Endothelial cell of umbilical vein (primary cell): Measurements from ENCODE around the gene NHERF2. TPM values are rescaled to one million over a fixed set of nuclear protein-coding genes. Genes with fewer than 3 reads are reported as not detected.

Source experiments
- BruUV-seq: library from RNA; stranded (reverse); fragments of 400-500 nt; replicated peaks from 2 replicates; lab custom pipeline; 2021; lab: Mats Ljungman, UMichigan
- CTCF ChIA-PET: fragments of 300-600, 350-600 bp; sonication (Branson Sonifier 250); formaldehyde crosslinking; loops from one replicate; lab custom pipeline; 2021; ENCODE audit warnings: antibody characterized with exemption, inconsistent platforms; lab: Charles Lee
- POLR2A ChIA-PET: fragments of 300-600, 350-600 bp; sonication (Branson Sonifier 250); formaldehyde crosslinking; loops from one replicate; lab custom pipeline; 2021; ENCODE audit warnings: antibody characterized with exemption, inconsistent platforms; lab: Charles Lee
- DNase-seq: peaks from one replicate; pipeline ENCODE4 v3.0.0-alpha.2; 2011; ENCODE audit warnings: low read depth, low spot score
- FAIRE-seq: peaks from 2 replicates; lab custom pipeline; 2011; peaks lifted over from hg19 to GRCh38; lab: Jason Lieb, UNC
- H2AFZ ChIP-seq: 2 replicates; pipeline ENCODE4 v1.6.0; 2012; ENCODE audit warnings: low read depth, low read length, control low read depth, inconsistent platforms
- H3K27ac ChIP-seq: 2 replicates; pipeline ENCODE4 v1.5.1; 2011; ENCODE audit warnings: low read depth, mild to moderate bottlenecking, control low read depth, low read length, moderate library complexity; ENCODE audit not compliant: insufficient read depth
- H3K27me3 ChIP-seq, 2 experiments: 2 replicates each; pipeline versions ENCODE4 v1.6.0 to v1.6.1; 2011; ENCODE audit warnings: low read length in 2 of 2, mixed read lengths in 1 of 2; ENCODE audit not compliant: control insufficient read depth in 2 of 2, insufficient read depth in 2 of 2
- H3K36me3 ChIP-seq, 2 experiments: 2 replicates in 1 of 2; 3 replicates in 1 of 2; pipeline ENCODE4 v1.5.1; 2011; ENCODE audit warnings: low read length in 2 of 2, mild to moderate bottlenecking in 1 of 2, moderate library complexity in 1 of 2; ENCODE audit not compliant: control insufficient read depth in 2 of 2, insufficient read depth in 2 of 2; ENCODE audit errors: extremely low read depth in 1 of 2
- H3K4me1 ChIP-seq: 3 replicates; pipeline ENCODE4 v1.5.1; 2011; ENCODE audit warnings: mild to moderate bottlenecking, low read length; ENCODE audit not compliant: control insufficient read depth, insufficient read depth; ENCODE audit errors: extremely low read depth
- H3K4me2 ChIP-seq: 2 replicates; pipeline ENCODE4 v1.6.1; 2011; ENCODE audit warnings: low read length, control low read depth, mixed read lengths; ENCODE audit not compliant: insufficient read depth
- H3K4me3 ChIP-seq, 3 experiments: fragments of 200-600 bp in 1 of 3; sonication (generic), shearing (Covaris generic) in 1 of 3; replicated peaks in 1 of 3; 2 replicates each; pipeline ENCODE4 v1.5.1; 2011 to 2016; ENCODE audit warnings: control low read depth in 3 of 3, low read length in 3 of 3, mild to moderate bottlenecking in 2 of 3, inconsistent platforms in 1 of 3, low read depth in 1 of 3, moderate library complexity in 1 of 3; ENCODE audit not compliant: insufficient read depth in 1 of 3
- H3K79me2 ChIP-seq: 2 replicates; pipeline ENCODE4 v1.6.0; 2012; ENCODE audit warnings: low read length, inconsistent platforms; ENCODE audit not compliant: control insufficient read depth, insufficient read depth
- H3K9ac ChIP-seq: replicated peaks from 2 replicates; pipeline ENCODE3; 2011; ENCODE audit warnings: low read length, control low read depth; ENCODE audit not compliant: insufficient read depth; ENCODE audit errors: extremely low read depth
- H3K9me1 ChIP-seq: replicated peaks from 3 replicates; pipeline ENCODE4 v1.6.0; 2011; ENCODE audit warnings: mild to moderate bottlenecking, low read length; ENCODE audit not compliant: control insufficient read depth, insufficient read depth; ENCODE audit errors: extremely low read depth
- H3K9me3 ChIP-seq: replicated peaks from 2 replicates; pipeline ENCODE4 v1.5.1; 2012; ENCODE audit warnings: low read length, inconsistent platforms; ENCODE audit not compliant: control insufficient read depth, insufficient read depth
- H4K20me1 ChIP-seq: replicated peaks from 2 replicates; pipeline ENCODE3; 2011; ENCODE audit warnings: mild to moderate bottlenecking, low read length; ENCODE audit not compliant: control insufficient read depth, insufficient read depth; ENCODE audit errors: extremely low read depth
- CTCF ChIP-seq, 2 donors: IDR thresholded peaks; 1 replicate in 1 of 2; 2 replicates in 1 of 2; pipeline ENCODE4 v1.5.1; 2011; ENCODE audit warnings: low read length in 2 of 2, mild to moderate bottlenecking in 2 of 2, moderate library complexity in 2 of 2, control low read depth in 1 of 2, inconsistent platforms in 1 of 2, low read depth in 1 of 2; ENCODE audit not compliant: insufficient read depth in 1 of 2; ENCODE audit errors: extremely low read depth in 1 of 2
- EZH2 ChIP-seq: IDR thresholded peaks from 2 replicates; pipeline ENCODE4 v1.6.1; 2012; ENCODE audit warnings: borderline replicate concordance, low read depth, mild to moderate bottlenecking, moderate library complexity, low read length, inconsistent platforms; ENCODE audit not compliant: severe bottlenecking
- FOS ChIP-seq: IDR thresholded peaks from 2 replicates; pipeline ENCODE4 v1.6.1; 2011; ENCODE audit warnings: mild to moderate bottlenecking, low read length, moderate library complexity, borderline replicate concordance; ENCODE audit not compliant: insufficient read depth
- GATA2 ChIP-seq: IDR thresholded peaks from 2 replicates; pipeline ENCODE4 v1.7.0; 2011; ENCODE audit warnings: low read depth, mild to moderate bottlenecking, moderate library complexity, mixed read lengths, low read length; ENCODE audit not compliant: insufficient read length, insufficient read depth
- JUN ChIP-seq: IDR thresholded peaks from 2 replicates; pipeline ENCODE4 v1.6.1; 2011; ENCODE audit warnings: borderline replicate concordance, low read depth; ENCODE audit not compliant: insufficient read length, insufficient read depth
- MAX ChIP-seq: IDR thresholded peaks from 2 replicates; pipeline ENCODE4 v1.6.1; 2011; ENCODE audit not compliant: insufficient read depth, insufficient read length
- MYC ChIP-seq: IDR thresholded peaks from one replicate; pipeline ENCODE4 v1.6.1; 2011; ENCODE audit warnings: mild to moderate bottlenecking, low read depth, low read length
- POLR2A ChIP-seq: IDR thresholded peaks from 2 replicates; pipeline ENCODE4 v1.6.1; 2012; ENCODE audit warnings: low read depth, mild to moderate bottlenecking, control low read depth, low read length
- POLR2AphosphoS5 ChIP-seq: IDR thresholded peaks from 2 replicates; pipeline ENCODE4 v1.6.1; 2012; ENCODE audit warnings: low read depth, mild to moderate bottlenecking, control low read depth, low read length, moderate library complexity; ENCODE audit not compliant: insufficient read depth
- dilution Hi-C: fragments of 300-500 bp; cut with MboI; formaldehyde crosslinking; loops from one replicate; pipeline ENCODE4 v1.15.0; 2019; ENCODE audit warnings: low sequenced_read_pairs; ENCODE audit not compliant: extremely low pct_ligation_motif_present
- intact Hi-C: fragments of 100-400 bp; cut with micrococcal nuclease; formaldehyde crosslinking; loops from one replicate; pipeline ENCODE4 v1.10.0; 2022
- polyA plus RNA-seq, 4 experiments: library from polyadenylated mRNA; depleted of rRNA in 3 of 4; stranded (reverse) in 3 of 4; unstranded in 1 of 4; fragments of >200 nt; gene quantifications; 2 replicates each; pipeline versions ENCODE4 v1.2.1 to v1.2.3, GENCODE V29; 2011 to 2012; ENCODE audit warnings: missing spikeins in 1 of 4
- total RNA-seq: library from RNA; stranded (reverse); gene quantifications from 2 replicates; pipeline ENCODE4 v1.2.3, GENCODE V29; 2021

The NHERF2 gene
- total and polyA plus RNA-seq, 2 donors (not counting 3 experiments of a cell fraction or from before 2014, with no cell fraction given) = 65.2 to 71.2 TPM

- Histone ChIP-seq H2AFZ (no peak overlapping the region), H3K4me3 (no peak overlapping the region), H3K27me3 (no peaks in the 10 kb centered on the region), H3K4me1 (peaks cover 7% of the 10 kb centered on the region), H3K9me3 (no peaks in the 10 kb centered on the region), H4K20me1 (no peaks in the 10 kb centered on the region), H3K27ac (no peak overlapping the region), H3K9me1 (no peaks in the 10 kb centered on the region), H3K4me2 (no peak overlapping the region), H3K9ac (no peak overlapping the region), H3K79me2 (peaks cover 8% of the 10 kb centered on the region), H3K36me3 (peaks cover 5 to 40% of the 10 kb centered on the region in 2 experiments)
- ChIA-PET POLR2A (interaction anchor here (0.5 kb wide), 1 partner anchor 537 kb away, joined by 5 read pairs; no protein-coding TSS in a partner anchor), CTCF (interaction anchor here (1.4 kb wide), 2 partner anchors 31 to 87 kb away, joined by 3 read pairs; no protein-coding TSS in a partner anchor)
- FAIRE-seq = no peak
- intact Hi-C loops = no loop called here
- TF ChIP-seq EZH2 (no peak), MYC (no peak), CTCF (IDR thresholded peaks at IDR 0.05; ENCODE audit: extremely low read depth in 1 of 2, insufficient read depth in 1 of 2, low read depth in 1 of 2, low read length in 2 of 2) (no peak)
- DNase-seq = no peak
- dilution Hi-C loops = no loop called here
- no TSS peak for BruUV-seq
These were observed 26.5 kb downstream of the NHERF2 start for GRCh38 chr16:2053211-2053610.

- Histone ChIP-seq H3K4me1 (no peaks in the 10 kb centered on the region), H3K4me3 (no peak overlapping the region), H3K4me2 (no peak overlapping the region), H2AFZ (no peak overlapping the region), H3K9me3 (no peaks in the 10 kb centered on the region), H3K36me3 (peaks cover 5 to 42% of the 10 kb centered on the region in 2 experiments), H3K27ac (no peak overlapping the region), H4K20me1 (no peaks in the 10 kb centered on the region), H3K9me1 (no peaks in the 10 kb centered on the region), H3K79me2 (peaks cover under 1% of the 10 kb centered on the region), H3K9ac (no peak overlapping the region), H3K27me3 (no peaks in the 10 kb centered on the region)
- FAIRE-seq (no peak), DNase-seq (no peak)
- POLR2A ChIA-PET = no interaction called here
- intact Hi-C loops (no loop called here), dilution Hi-C loops (no loop called here)
- BruUV-seq = no TSS peak
- no peak for TF ChIP-seq JUN
- TF ChIP-seq EZH2 = no peak
- TF ChIP-seq CTCF (IDR thresholded peaks at IDR 0.05; ENCODE audit: extremely low read depth in 1 of 2, insufficient read depth in 1 of 2, low read depth in 1 of 2, low read length in 2 of 2) = no peak
- TF ChIP-seq POLR2AphosphoS5 = no peak
- no peak for TF ChIP-seq GATA2
- TF ChIP-seq MAX = no peak
- no peak for TF ChIP-seq FOS
- no peak for TF ChIP-seq MYC
- TF ChIP-seq POLR2A = no peak
- CTCF ChIA-PET = interaction anchor here (1.4 kb wide), 2 partner anchors 31 to 87 kb away, joined by 3 read pairs; no protein-coding TSS in a partner anchor
These were observed 27.2 kb downstream of the NHERF2 start for GRCh38 chr16:2053897-2054296.
